ENCODE results near the gene IDI2. TPM values are rescaled to one million over a fixed set of nuclear protein-coding genes. Genes with fewer than 3 reads are reported as not detected.

The IDI2 gene
- total and polyA plus RNA-seq, 2 of the 13 experiments (the other 11 are each of a cell fraction or from before 2014, with no cell fraction given), result not detected

GRCh38 chr10:971613-972012 lies 54.0 kb downstream of the IDI2 start (continued):
- TF ChIP-seq KIAA2018 (CRISPR knock-in tag; IDR thresholded peaks at IDR 0.05; ENCODE audit: borderline replicate concordance) (no peak), KDM2A (CRISPR knock-in tag; IDR thresholded peaks at IDR 0.05; ENCODE audit: borderline replicate concordance, low read depth) (0 out of 2 replicates have a peak, but pooled peaks have one; percentile 12), FOXK1 (CRISPR knock-in tag; IDR thresholded peaks at IDR 0.05; ENCODE audit: borderline replicate concordance, low read depth) (no peak)

- peak overlapping the region; percentile 45 for H2AFZ ChIP-seq (ENCODE audit: low read length)
- no TSS peak for BruUV-seq (replicated peaks)
- H3K27ac ChIP-seq (ENCODE audit: extremely low read length, insufficient read depth, low read length), result peak overlapping the region; percentile 68
- H3K27me3 ChIP-seq (ENCODE audit: control insufficient read depth in 1 of 2, insufficient read depth in 2 of 2, low read length in 2 of 2), result peaks cover 0 to 30% of the 10 kb centered on the region in 2 experiments; a peak in 3 of 5 replicates
- CTCF ChIA-PET (ENCODE audit: low intra/inter-chr PET ratio, low total read pairs), result no interaction called here
- no peaks in the 10 kb centered on the region for H3K9me3 ChIP-seq (ENCODE audit: low read length)
- no peaks in the 10 kb centered on the region for H4K20me1 ChIP-seq (ENCODE audit: insufficient read depth, low read length)
- no peaks in the 10 kb centered on the region for H3K79me2 ChIP-seq (ENCODE audit: insufficient read depth, low read length)
- intact Hi-C loops (cut with micrococcal nuclease; ENCODE audit: unreplicated experiment) (loop anchor here (2.0 kb wide), 2 partner anchors 16 to 40 kb away; partner anchors contain the start of gene LARP4B), in situ Hi-C loops (cut with HindIII; ENCODE audit: extremely low pct_ligation_motif_present, low pct_unique_long_range_greater_than_20kb) (no loop called here)
- H3K4me2 ChIP-seq (ENCODE audit: low read depth, low read length), result peak overlapping the region; percentile 77
- POLR2A ChIA-PET, result interaction anchor here (1.0 to 3.0 kb wide), 4 partner anchors 15 to 78 kb away, joined by 4 to 39 read pairs (median 8); partner anchors contain the start of genes GTPBP4 and IDI1
- FAIRE-seq, result no peak
- H3K36me3 ChIP-seq (replicated peaks in 1 of 2; ENCODE audit: control insufficient read depth in 1 of 2, insufficient read depth in 2 of 2, low read length in 2 of 2), result no peaks in the 10 kb centered on the region
- 1% methylated on average over 4 of the region's 4 CpGs for WGBS (ENCODE audit: low lambda C conversion rate)
- H3K9ac ChIP-seq (ENCODE audit: insufficient read depth, low read depth, low read length), result peak overlapping the region; percentile 46
- peaks cover 65% of the 10 kb centered on the region for H3K4me1 ChIP-seq (ENCODE audit: insufficient read depth, low read length)
- peak overlapping the region; percentile 35 to 56 (median 44) for H3K4me3 ChIP-seq (replicated peaks in 1 of 3; ENCODE audit: insufficient read depth in 1 of 3, low read depth in 2 of 3, low read length in 3 of 3)
- no peak for DNase-seq (ENCODE audit: low spot score)
- no peak for ATAC-seq
- peak; percentile 2; the same call in 1 of the 2 replicates for TF ChIP-seq TBX2 (CRISPR knock-in tag; IDR thresholded peaks at IDR 0.05; ENCODE audit: borderline replicate concordance)
- TF ChIP-seq CEBPG (CRISPR knock-in tag; IDR thresholded peaks at IDR 0.05), result peak; percentile 22; the same call in 1 of the 2 replicates
- TF ChIP-seq KLF16 (CRISPR knock-in tag; IDR thresholded peaks at IDR 0.05), result 0 out of 4 replicates have a peak, but pooled peaks of 1 of the 2 experiments have one; percentile 7
- TF ChIP-seq ZNF7 (CRISPR knock-in tag; IDR thresholded peaks at IDR 0.05), result no peak
- TF ChIP-seq ELF1 (CRISPR knock-in tag; IDR thresholded peaks at IDR 0.05), result 0 out of 2 replicates have a peak, but pooled peaks have one; percentile 24
- peak; percentile 65; the same call in 1 of the 2 replicates for TF ChIP-seq CEBPB (IDR thresholded peaks at IDR 0.05; ENCODE audit: borderline replicate concordance, low read depth, low read length)
- peak; percentile 76 for TF ChIP-seq CREB1 (IDR thresholded peaks at IDR 0.05)
- no peak; the same call in 1 of the 2 replicates for TF ChIP-seq CREB1 (CRISPR knock-in tag; IDR thresholded peaks at IDR 0.05)
- peak; percentile 68; the same call in 1 of the 2 replicates for TF ChIP-seq TFAP4 (IDR thresholded peaks at IDR 0.05; ENCODE audit: borderline replicate concordance, low read depth)
- TF ChIP-seq ZNF772 (CRISPR knock-in tag; IDR thresholded peaks at IDR 0.05), result 0 out of 2 replicates have a peak, but pooled peaks have one; percentile 38
- TF ChIP-seq KDM2A (CRISPR knock-in tag; IDR thresholded peaks at IDR 0.05; ENCODE audit: borderline replicate concordance, low read depth), result 0 out of 2 replicates have a peak, but pooled peaks have one; percentile 5
- TF ChIP-seq SAFB2 (CRISPR knock-in tag; IDR thresholded peaks at IDR 0.05; ENCODE audit: borderline replicate concordance, low read depth), result no peak
Observed at GRCh38 chr10:971150-971542, 54.5 kb downstream of the IDI2 start.
